GM21737 (cell line): Measurements from ENCODE around the gene ANKEF1.
"Not testable (repeated sequence)": the region's sequence is repeated elsewhere in the genome, so short reads cannot be mapped to it uniquely, and the experiment has no call there.

Experiments used
- ATAC-seq: cut with Tn5 transposase; IDR thresholded peaks from one replicate; pipeline ENCODE4 v1.9.1; 2021; ENCODE audit warnings: mild to moderate bottlenecking, moderate library complexity; ENCODE audit not compliant: unreplicated experiment

ANKEF1 gene

DNA sequence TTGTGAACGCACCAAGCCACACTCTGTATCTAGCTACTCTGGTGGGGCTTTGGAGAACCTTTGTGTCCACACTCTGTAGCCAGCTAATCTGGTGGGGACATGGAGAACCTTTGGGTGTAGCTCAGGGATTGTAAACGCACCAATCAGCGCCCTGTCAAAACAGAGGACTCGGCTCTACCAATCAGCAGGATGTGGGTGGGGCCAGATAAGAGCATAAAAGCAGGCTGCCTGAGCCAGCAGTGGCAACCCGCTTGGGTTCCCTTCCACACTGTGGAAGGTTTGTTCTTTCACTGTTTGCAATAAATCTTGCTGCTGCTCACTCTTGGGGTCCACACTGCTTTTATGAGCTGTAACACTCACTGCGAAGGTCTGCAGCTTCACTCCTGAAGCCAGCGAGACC lies 2.5 kb upstream of the ANKEF1 start:
- ATAC-seq = not testable (repeated sequence)

GRCh38 chr20:10033905-10034650 lies 709 bp upstream of the ANKEF1 start:
- ATAC-seq = no peak

DNA sequence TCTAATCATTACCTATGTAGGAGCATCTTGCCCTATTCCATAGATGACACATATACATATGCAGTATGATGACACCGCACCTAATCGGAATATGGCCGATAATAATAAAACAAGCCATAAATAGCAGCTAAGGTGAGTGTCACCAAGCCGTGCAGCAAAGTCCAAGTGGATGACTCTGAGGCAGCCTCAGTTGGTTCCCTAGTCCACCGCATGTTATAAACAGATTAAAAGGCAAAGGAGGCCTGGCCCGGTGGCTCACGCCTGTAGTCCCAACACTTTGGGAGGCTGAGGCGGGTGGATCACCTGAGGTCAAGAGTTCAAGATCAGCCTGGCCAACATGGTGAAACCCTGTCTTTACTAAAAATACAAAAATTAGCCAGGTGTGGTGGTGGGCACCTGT lies 1.5 kb downstream of the ANKEF1 start:
- ATAC-seq = not testable (repeated sequence)

DNA sequence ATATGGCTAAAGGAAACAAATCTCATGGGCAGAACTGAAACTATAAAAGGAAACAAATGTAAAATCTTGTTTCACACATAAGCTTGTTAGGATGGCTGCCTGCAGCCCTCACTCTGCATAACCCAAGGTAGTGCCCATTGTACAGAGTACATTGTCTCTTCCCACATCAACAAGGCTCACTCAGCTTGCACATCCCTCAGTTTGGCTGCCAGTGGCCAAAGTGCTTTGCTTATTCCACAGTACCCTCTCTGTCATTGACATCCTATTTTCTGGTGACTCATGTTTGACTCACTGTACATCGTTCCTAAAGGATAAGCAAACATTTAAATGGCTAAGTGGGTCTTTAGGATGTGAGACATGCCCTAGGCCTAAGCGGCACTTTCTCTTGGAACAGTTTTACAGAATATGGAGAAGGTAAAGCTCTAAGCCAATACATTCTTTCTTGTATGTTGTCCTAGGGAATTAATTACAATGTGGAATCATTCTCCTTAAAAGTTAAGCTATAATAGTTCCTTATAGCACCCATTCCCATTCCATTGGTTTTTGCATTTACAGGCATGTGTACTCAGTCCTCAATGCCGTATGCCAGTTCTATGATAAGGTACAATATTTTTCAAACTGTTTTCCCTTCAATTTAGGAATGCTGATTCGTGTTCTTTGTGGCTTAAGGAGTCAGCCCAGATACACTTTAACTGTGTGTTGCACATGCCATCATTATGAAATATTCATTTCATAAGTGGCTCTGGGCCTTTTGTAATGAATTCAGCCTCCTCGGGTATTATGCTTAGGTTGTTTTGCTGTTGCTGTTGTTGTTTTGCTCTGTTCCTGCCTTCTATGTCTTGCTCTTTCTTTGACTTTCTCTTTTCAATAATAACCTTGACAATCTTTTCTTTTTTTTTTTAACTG lies 5.5 kb downstream of the ANKEF1 start:
- ATAC-seq = no peak

- no peak for ATAC-seq
Observed at GRCh38 chr20:10042086-10042485, 7.3 kb downstream of the ANKEF1 start.

- no peak for ATAC-seq
Observed at GRCh38 chr20:10047427-10047826, 12.6 kb downstream of the ANKEF1 start.

DNA sequence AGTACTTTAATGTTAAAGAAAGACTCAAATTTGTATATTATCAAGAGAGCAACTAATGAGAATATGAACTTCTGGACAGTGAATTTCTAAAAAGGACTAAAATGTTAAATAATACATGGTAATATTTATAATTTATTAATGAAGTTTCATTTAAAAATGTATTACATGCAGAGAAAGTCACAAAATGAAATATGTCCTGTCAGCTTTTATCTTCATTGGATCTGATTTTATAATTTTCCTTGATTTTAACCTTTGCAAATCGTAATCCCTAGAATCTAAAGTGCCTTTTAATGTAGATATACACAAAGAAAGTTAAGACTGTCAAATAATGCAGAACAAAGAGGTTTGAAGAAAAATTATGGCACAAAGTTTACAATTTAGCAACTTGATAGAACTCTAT lies 16.4 kb downstream of the ANKEF1 start:
- no peak for ATAC-seq

DNA sequence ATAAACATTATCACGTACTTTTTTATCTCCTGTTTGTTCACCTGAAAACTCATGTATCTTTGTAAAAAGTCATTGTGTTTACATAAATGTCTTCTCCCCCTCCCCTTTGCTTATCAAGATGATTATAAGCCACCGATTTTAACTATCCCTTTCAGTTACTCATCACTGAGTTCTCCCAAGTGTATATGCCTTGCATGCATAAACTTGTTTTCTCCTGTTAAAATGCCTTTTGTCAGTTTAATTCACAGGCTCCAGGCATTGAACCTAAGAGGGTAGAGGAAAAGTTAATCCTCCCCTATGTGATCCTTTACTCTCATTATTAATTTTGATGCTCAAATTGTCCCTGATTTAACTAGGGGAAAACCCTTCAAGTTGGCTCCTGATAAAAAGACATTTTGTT lies 24.2 kb downstream of the ANKEF1 start:
- ATAC-seq = no peak

DNA sequence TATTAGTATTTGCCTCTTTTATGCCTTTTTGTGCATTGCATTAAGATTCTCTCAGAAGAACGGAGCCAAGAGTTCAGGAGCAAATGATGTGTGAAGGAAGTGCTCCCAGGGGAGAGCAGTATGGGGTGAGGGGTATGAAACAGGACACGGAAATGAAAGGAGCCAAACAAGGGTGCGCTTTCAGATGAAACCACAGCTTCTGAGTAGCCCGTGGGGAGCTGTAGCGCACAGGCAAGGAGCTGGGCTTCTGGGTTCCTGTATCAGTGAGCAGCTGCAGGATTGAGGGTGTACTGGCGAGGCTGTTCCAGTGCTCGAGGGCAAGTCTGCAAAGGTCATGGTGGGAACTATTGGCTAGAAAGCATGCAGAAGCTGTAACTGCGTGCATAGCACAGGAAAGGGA lies 25.4 kb downstream of the ANKEF1 start:
- ATAC-seq = no peak

GRCh38 chr20:10061641-10062040 lies 26.9 kb downstream of the ANKEF1 start:
- no peak for ATAC-seq

GRCh38 chr20:10063482-10063881 lies 28.7 kb downstream of the ANKEF1 start:
- no peak for ATAC-seq

GRCh38 chr20:10064611-10065010 lies 29.8 kb downstream of the ANKEF1 start:
- no peak for ATAC-seq

- ATAC-seq = no peak
Observed at GRCh38 chr20:10065154-10065833, 30.5 kb downstream of the ANKEF1 start.

- ATAC-seq = no peak
Observed at GRCh38 chr20:10067321-10067720, 32.5 kb downstream of the ANKEF1 start.

- no peak for ATAC-seq
Observed at GRCh38 chr20:10074513-10074912, 39.7 kb downstream of the ANKEF1 start.

DNA sequence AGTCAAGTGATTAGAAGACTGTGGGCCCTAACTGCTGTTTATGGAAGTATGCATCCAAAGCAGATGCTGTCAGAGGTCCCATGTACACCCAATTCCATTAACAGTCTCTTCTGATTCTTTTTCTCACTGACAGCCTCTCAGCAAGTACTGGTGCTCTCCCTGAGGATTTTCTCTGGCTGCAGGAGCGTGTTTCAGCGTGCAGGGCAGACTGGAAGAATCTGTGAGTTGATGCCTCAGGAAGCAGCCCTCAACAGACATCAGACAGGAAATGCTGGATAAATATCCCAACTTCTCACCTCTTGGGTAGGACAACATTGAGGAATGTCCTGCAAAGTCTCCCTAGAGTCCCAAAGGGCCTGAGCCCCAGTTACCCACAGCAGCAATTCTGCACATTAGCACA lies 40.8 kb downstream of the ANKEF1 start:
- no peak for ATAC-seq

DNA sequence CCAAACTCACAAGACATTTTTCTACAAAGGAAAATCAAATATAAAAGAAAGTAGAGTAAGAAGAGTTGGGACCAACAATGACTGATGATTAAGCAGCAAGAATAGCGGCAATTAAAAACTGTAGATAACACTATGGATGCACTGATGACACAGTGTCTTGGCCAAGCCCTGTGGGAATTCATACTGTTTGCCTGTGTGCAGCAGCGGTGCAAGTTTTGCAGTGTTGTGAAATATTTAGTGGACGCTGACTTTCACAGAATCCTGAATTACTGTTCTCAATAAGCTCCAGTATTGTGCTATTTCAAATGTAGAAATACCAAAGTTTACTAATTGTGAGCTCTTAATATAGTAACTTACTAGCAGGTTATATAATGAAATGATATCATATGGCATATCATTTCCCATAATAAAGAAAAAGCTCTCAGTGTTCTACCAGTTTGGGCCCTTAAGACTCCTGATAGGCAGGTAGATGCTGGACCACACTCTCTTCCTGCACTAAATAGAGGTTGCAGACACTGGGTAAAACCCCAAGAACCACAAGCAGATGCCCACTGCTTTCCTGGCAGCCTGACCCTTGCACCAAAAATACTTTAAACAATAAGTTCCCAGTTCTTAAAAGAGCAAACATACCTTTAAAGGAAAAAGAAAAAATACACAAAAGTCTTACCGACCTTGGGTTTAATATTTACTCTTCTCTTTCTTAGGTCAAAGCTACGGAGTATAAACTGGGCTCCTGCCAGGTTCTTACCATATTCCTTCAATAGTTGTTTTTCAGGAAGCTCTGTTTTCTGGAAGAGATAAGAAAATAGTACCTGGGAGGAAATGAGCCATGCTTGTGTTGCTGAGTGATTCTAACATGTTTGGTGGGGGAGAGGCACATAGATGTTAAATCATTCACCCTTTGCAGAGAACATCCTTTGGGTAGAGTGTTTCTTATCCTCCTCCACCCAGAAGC lies 41.6 kb downstream of the ANKEF1 start:
- no peak for ATAC-seq

DNA sequence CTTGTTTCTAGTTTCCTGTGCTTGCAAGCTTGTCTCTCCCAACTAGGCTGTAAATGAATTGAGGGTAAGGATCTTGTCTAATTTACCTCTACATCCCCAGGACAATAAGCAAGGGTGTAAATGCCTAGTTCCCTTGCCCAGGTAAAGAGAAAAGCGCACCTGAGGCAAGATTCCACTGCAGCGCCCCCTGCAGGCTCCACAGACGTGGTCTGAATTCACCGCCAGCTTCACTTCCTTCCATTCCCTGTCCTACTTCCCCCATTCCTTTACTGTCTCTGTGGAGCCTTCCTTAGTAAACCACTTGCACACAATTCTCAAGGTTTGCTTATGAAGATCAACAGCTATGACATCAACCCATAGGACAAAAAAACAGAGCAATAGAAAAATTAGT lies 42.3 kb downstream of the ANKEF1 start:
- ATAC-seq = no peak

- ATAC-seq = no peak
Observed at GRCh38 chr20:10077886-10078285, 43.1 kb downstream of the ANKEF1 start.

GRCh38 chr20:10078403-10078802 lies 43.6 kb downstream of the ANKEF1 start:
- ATAC-seq = no peak
